Lower lobe of right lung (tissue), 2 donors: ENCODE data around the gene SRRM2. TPM values are rescaled to one million over a fixed set of nuclear protein-coding genes. Genes with fewer than 3 reads are reported as not detected.

ENCODE experiments used
- ATAC-seq, 2 donors: fragments of 200-7000 bp; cut with Tn5 transposase; one replicate each; pipeline ENCODE4 v1.9.1; 2020 to 2022; ENCODE audit warnings: mild to moderate bottlenecking in 2 of 2, moderate library complexity in 2 of 2
- DNase-seq: peaks from one replicate; pipeline ENCODE4 v3.0.0-alpha.2; 2020
- H3K27ac ChIP-seq: fragments of 200-600 bp; one replicate; pipeline ENCODE4 v1.8.0; 2022
- H3K27me3 ChIP-seq: fragments of 200-600 bp; one replicate; pipeline ENCODE4 v1.8.0; 2022; ENCODE audit warnings: low read depth
- H3K36me3 ChIP-seq: fragments of 200-600 bp; one replicate; pipeline ENCODE4 v1.8.0; 2022; ENCODE audit warnings: mild to moderate bottlenecking
- H3K4me1 ChIP-seq: fragments of 200-600 bp; one replicate; pipeline ENCODE4 v1.8.0; 2022
- H3K4me3 ChIP-seq: fragments of 200-600 bp; one replicate; pipeline ENCODE4 v1.8.0; 2022; ENCODE audit warnings: mild to moderate bottlenecking
- H3K9me3 ChIP-seq: fragments of 200-600 bp; one replicate; pipeline ENCODE4 v1.8.0; 2022
- CTCF ChIP-seq: fragments of 200-600 bp; IDR thresholded peaks from one replicate; pipeline ENCODE4 v1.8.0; 2022; ENCODE audit warnings: antibody characterized with exemption, mild to moderate bottlenecking
- intact Hi-C: fragments of 100-400 bp; cut with DNase I; formaldehyde crosslinking; loops from one replicate; pipeline ENCODE4 v1.11.0; 2022
- total RNA-seq: library from RNA; stranded (reverse); fragmentation: NEBNext Ultra II Directional; extraction: Animal tissue kit (Norgen Biotek cat#: 25700); gene quantifications from one replicate; pipeline ENCODE4 v1.2.1, GENCODE V29; 2021
- donor health status: DM: no; HTN: yes; CAD: no; lungs with severe emphysema.

SRRM2 gene
- total RNA-seq, 1 donor from 2014 or later: 659 TPM

GRCh38 chr16:2770057-2770951 is 17.9 kb downstream of the SRRM2 start:
- Histone ChIP-seq H3K27ac (peak overlapping the region; percentile 31), H3K27me3 (no peaks in the 10 kb centered on the region), H3K4me1 (peaks cover 12% of the 10 kb centered on the region), H3K9me3 (no peaks in the 10 kb centered on the region), H3K4me3 (no peak overlapping the region), H3K36me3 (peaks cover 97% of the 10 kb centered on the region)
- intact Hi-C loops: no loop called here
- DNase-seq: peak; percentile 45
- no peak for TF ChIP-seq CTCF
- ATAC-seq: peak; percentile 6 to 8

- TF ChIP-seq CTCF: no peak
- DNase-seq: peak; percentile 35
- H3K27me3 ChIP-seq: no peaks in the 10 kb centered on the region
- ATAC-seq: no peak
- no peak overlapping the region for H3K4me3 ChIP-seq
- no peak overlapping the region for H3K27ac ChIP-seq
- intact Hi-C loops: no loop called here
- peaks cover 23% of the 10 kb centered on the region for H3K4me1 ChIP-seq
- no peaks in the 10 kb centered on the region for H3K9me3 ChIP-seq
- H3K36me3 ChIP-seq: peaks cover 83% of the 10 kb centered on the region
These were observed 19.3 kb downstream of the SRRM2 start for GRCh38 chr16:2771496-2772402.

- intact Hi-C loops: no loop called here
- TF ChIP-seq CTCF: no peak
- ATAC-seq (no peak), DNase-seq (peak; percentile 20)
- Histone ChIP-seq H3K4me3 (no peak overlapping the region), H3K9me3 (no peaks in the 10 kb centered on the region), H3K4me1 (peaks cover 26% of the 10 kb centered on the region), H3K36me3 (peaks cover 67% of the 10 kb centered on the region), H3K27me3 (no peaks in the 10 kb centered on the region), H3K27ac (no peak overlapping the region)
These were observed 20.9 kb downstream of the SRRM2 start for GRCh38 chr16:2773188-2773968.

GRCh38 chr16:2774161-2774891 is 21.9 kb downstream of the SRRM2 start:
- peak; percentile 44 for DNase-seq
- peaks cover 57% of the 10 kb centered on the region for H3K36me3 ChIP-seq
- no peak for TF ChIP-seq CTCF

More at GRCh38 chr16:2774161-2774891, 21.9 kb downstream of the SRRM2 start:
- no peak overlapping the region for H3K27ac ChIP-seq
- H3K9me3 ChIP-seq: no peaks in the 10 kb centered on the region
- peaks cover 33% of the 10 kb centered on the region for H3K4me1 ChIP-seq
- no peak for ATAC-seq
- no peaks in the 10 kb centered on the region for H3K27me3 ChIP-seq
- H3K4me3 ChIP-seq: no peak overlapping the region
- intact Hi-C loops: no loop called here
